Stimulated activated naive CD8-positive, alpha-beta T cell treated with anti-CD3 and anti-CD28 coated beads, Interleukin-15, amount 100 ng/mL, for 72 hours (primary cell): ENCODE data around the gene TTC33.
A peak's percentile ranks its signal among the peaks of the same experiment; 100 is the strongest.
"Not testable (repeated sequence)": the region's sequence is repeated elsewhere in the genome, so short reads cannot be mapped to it uniquely, and the experiment has no call there.

Source experiments
- ATAC-seq: fragments of 150-1000 bp; cut with Tn5 transposase; 2 replicates; pipeline ENCODE4 v1.10.0; 2021; ENCODE audit warnings: mild to moderate bottlenecking, moderate library complexity
- DNase-seq, 2 donors: peaks; one replicate each; pipeline ENCODE4 v3.0.0; 2021 to 2022
- H3K27ac Mint-ChIP-seq, 2 donors: one replicate each; pipeline ENCODE4 v1.8.0; 2022; ENCODE audit warnings: mild to moderate bottlenecking in 2 of 2, mixed read lengths in 2 of 2, moderate library complexity in 2 of 2
- H3K27me3 Mint-ChIP-seq: one replicate; pipeline ENCODE4 v1.8.0; 2022; ENCODE audit warnings: mixed read lengths
- H3K4me1 Mint-ChIP-seq: one replicate; pipeline ENCODE4 v1.8.0; 2022; ENCODE audit warnings: mild to moderate bottlenecking, mixed read lengths
- H3K4me3 Mint-ChIP-seq, 2 donors: one replicate each; pipeline ENCODE4 v1.8.0; 2022; ENCODE audit warnings: mild to moderate bottlenecking in 2 of 2, mixed read lengths in 2 of 2, moderate library complexity in 1 of 2
- H3K9me3 Mint-ChIP-seq, 2 donors: one replicate each; pipeline ENCODE4 v1.8.0; 2022; ENCODE audit warnings: mixed read lengths in 2 of 2

The TTC33 gene

DNA sequence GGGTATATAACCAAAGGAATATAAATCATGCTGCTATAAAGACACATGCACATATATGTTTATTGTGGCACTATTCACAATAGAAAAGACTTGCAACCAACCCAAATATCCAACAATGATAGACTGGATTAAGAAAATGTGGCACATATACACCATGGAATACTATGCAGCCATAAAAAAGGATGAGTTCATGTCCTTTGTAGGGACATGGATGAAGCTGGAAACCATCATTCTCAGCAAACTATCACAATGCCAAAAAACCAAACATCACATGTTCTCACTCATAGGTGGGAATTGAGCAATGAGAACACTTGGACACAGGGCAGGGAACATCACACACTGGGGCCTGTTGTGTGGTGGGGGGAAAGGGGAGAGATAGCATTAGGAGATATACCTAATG lies 45.2 kb downstream of the TTC33 start:
- H3K27me3 Mint-ChIP-seq, ATAC-seq, H3K4me3 Mint-ChIP-seq, H3K27ac Mint-ChIP-seq, DNase-seq, H3K4me1 Mint-ChIP-seq: not testable (repeated sequence)
- H3K9me3 Mint-ChIP-seq: peaks cover 6 to 19% of the 10 kb centered on the region in 2 donors

- not testable (repeated sequence) for H3K4me3 Mint-ChIP-seq, H3K27me3 Mint-ChIP-seq
- peaks cover 41 to 65% of the 10 kb centered on the region in 2 donors for H3K9me3 Mint-ChIP-seq
These were observed 50.3 kb downstream of the TTC33 start for GRCh38 chr5:40705484-40705883.

GRCh38 chr5:40702027-40702426 lies 53.7 kb downstream of the TTC33 start:
- not testable (repeated sequence) for H3K4me1 Mint-ChIP-seq, DNase-seq, H3K4me3 Mint-ChIP-seq, H3K27me3 Mint-ChIP-seq, H3K27ac Mint-ChIP-seq, ATAC-seq
- H3K9me3 Mint-ChIP-seq: peaks cover 39 to 55% of the 10 kb centered on the region in 2 donors

More at GRCh38 chr5:40705484-40705883, 50.3 kb downstream of the TTC33 start:
- ATAC-seq, H3K4me1 Mint-ChIP-seq, H3K27ac Mint-ChIP-seq, DNase-seq: not testable (repeated sequence)

DNA sequence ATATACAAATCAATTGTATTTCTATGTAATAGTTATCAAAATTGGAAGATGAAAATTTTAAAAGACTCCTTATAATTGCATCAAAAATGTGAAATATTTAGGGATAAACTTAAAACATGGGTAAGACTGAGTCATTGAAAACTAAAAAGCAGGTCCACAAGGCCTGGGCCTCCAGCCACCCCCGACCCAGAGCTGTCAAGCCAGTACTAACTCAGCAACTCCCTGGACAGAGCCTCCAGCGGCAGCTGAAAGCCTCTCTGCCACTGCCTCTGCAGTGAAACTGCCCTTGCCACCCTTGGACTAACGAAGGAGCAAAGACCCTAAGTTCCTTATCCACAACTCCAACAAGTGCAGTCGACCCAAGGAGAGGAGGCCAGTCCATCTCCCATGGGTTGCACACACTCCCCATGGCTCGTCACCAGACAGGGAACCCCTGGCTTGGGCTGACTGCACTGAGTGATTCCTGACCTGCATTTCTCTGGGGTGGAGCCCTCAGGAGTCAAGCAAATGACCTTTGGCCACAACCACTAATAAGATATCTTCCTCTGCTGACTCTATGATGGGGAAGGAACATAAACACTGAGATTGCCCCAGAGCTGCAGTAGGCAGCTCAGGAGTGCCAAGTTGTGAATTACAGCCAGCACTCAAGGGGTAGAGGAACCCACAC lies 55.5 kb downstream of the TTC33 start:
- Mint-ChIP-seq H3K27ac (no peak overlapping the region), H3K27me3 (no peaks in the 10 kb centered on the region), H3K9me3 (peaks cover 38 to 55% of the 10 kb centered on the region in 2 donors), H3K4me1 (no peaks in the 10 kb centered on the region), H3K4me3 (no peak overlapping the region)
- DNase-seq (no peak), ATAC-seq (no peak)

- peaks cover 29% of the 10 kb centered on the region for H3K4me1 Mint-ChIP-seq
- DNase-seq (no peak), ATAC-seq (no peak)
- H3K27ac Mint-ChIP-seq: no peak overlapping the region
- H3K27me3 Mint-ChIP-seq: no peaks in the 10 kb centered on the region
- no peak overlapping the region for H3K4me3 Mint-ChIP-seq
- peaks cover 6 to 10% of the 10 kb centered on the region in 2 donors for H3K9me3 Mint-ChIP-seq
These were observed 61.3 kb downstream of the TTC33 start for GRCh38 chr5:40694433-40694832.

DNA sequence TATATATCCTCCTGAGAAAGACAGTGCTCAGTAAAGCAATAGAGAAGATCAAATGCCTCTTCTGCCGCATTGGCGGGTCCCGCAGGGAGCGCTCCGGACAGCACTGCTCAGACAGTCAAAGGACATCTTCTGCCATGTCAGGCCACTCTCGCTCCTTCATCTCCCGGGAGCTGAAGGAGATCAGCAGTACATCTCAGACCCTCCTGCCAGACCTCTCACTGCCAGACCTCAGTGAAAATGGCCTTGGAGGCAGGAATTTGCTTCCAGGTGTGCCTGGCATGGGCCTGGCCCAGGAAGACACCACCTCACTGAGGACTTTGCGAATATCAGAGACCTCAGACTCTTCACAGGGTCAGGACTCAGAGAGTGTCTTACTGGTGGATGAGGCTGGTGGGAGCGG lies 63.9 kb downstream of the TTC33 start:
- Mint-ChIP-seq H3K27me3 (no peaks in the 10 kb centered on the region), H3K9me3 (peaks cover 5 to 9% of the 10 kb centered on the region in 2 donors), H3K4me3 (no peak overlapping the region), H3K4me1 (peaks cover 54% of the 10 kb centered on the region), H3K27ac (no peak overlapping the region)
- no peak for DNase-seq
- no peak for ATAC-seq

DNA sequence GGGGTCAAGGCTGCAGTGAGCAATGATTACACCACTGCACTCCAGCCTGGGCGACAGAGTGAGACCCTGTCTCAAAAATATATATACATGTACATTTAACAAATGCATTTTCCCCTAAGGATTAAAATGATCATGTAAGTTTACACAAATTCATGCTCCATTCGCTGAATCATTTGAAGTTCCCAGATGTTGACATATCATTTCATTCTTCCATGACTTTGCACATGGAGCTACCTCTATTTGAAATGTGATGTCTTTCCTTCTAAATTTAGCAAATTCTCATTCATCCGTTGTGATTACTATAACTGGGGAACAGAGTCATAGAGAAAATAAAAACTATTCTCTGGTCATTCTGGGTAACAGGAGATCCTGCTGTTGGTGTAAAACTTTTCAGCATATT lies 65.5 kb downstream of the TTC33 start:
- Mint-ChIP-seq H3K27me3 (no peaks in the 10 kb centered on the region), H3K9me3 (no peaks in the 10 kb centered on the region), H3K27ac (peak overlapping the region in 1 of 2 donors; percentile 74), H3K4me1 (peaks cover 63% of the 10 kb centered on the region), H3K4me3 (peak overlapping the region in 1 of 2 donors; percentile 66)
- no peak for DNase-seq
- ATAC-seq: no peak

DNA sequence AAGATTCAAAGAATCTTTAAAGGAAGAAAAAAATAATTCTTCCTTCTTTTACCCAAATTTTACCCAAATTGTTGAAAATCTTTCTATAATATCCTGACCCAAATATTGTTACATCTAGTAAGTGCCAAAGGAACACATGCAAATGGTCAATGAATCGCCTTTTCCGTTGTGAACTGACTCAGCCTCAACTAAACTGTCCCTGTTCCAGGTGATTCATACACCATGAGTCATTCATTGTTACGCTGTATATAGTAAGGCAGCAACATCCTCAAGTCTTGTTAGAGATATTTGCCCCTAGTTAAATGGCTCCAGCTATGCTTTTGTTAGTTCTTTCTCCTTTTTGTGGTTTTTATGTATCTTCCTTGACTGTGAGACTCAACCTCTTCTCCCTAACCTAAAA lies 66.3 kb downstream of the TTC33 start:
- Mint-ChIP-seq H3K9me3 (no peaks in the 10 kb centered on the region), H3K4me1 (peaks cover 63% of the 10 kb centered on the region), H3K27me3 (no peaks in the 10 kb centered on the region), H3K4me3 (peak overlapping the region; percentile 27 to 76), H3K27ac (peak overlapping the region; percentile 65 to 94)
- ATAC-seq (peak; percentile 90), DNase-seq (peak; percentile 47 to 69)

DNA sequence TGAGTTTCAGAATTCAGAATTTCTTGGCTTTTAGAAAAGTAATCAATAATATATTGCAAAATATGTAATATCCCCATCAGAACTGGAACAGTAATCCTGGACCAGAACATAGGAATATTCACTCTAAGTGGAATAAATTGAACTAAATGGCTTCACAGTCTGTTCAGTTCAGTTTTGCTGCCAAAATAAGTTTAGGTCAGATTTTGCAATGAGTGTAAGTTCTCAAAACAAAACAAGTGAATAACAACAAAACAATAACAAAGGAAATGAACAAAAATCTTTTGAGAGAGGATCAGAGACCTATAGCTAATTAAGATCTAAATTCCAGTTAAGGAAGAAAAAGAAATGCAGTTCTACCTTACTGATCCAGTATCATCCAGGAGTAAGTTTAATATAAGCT lies 66.8 kb downstream of the TTC33 start:
- Mint-ChIP-seq H3K27ac (peak overlapping the region; percentile 65 to 94), H3K27me3 (no peaks in the 10 kb centered on the region), H3K4me1 (peaks cover 63% of the 10 kb centered on the region), H3K9me3 (no peaks in the 10 kb centered on the region), H3K4me3 (peak overlapping the region; percentile 82 to 94)
- ATAC-seq (no peak), DNase-seq (no peak)

GRCh38 chr5:40688127-40688761 lies 67.5 kb downstream of the TTC33 start:
- Mint-ChIP-seq H3K4me1 (peaks cover 63% of the 10 kb centered on the region), H3K27ac (peak overlapping the region; percentile 85 to 94), H3K9me3 (no peaks in the 10 kb centered on the region), H3K4me3 (peak overlapping the region; percentile 82 to 94), H3K27me3 (no peaks in the 10 kb centered on the region)
- ATAC-seq (peak; percentile 79), DNase-seq (peak; percentile 80 to 86)

DNA sequence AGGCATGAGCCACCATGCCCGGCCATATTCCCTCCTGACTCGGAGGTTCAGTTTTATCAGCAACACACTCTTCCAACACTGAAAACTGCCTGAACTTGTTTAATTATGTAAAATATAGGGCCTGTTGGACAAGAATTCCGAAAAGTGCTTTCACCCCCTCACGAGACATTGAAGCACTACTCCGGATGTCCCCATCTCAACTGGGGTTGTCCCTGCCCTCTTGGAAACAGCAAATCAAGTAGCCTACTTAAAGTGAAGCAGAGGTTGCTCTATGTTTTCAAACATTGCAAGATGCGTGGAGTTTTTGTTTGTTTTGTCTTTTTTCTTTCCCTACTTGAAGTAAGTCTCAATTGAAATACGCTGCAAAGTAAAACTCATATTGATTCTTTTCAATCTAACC lies 68.4 kb downstream of the TTC33 start:
- H3K9me3 Mint-ChIP-seq: no peaks in the 10 kb centered on the region

DNA sequence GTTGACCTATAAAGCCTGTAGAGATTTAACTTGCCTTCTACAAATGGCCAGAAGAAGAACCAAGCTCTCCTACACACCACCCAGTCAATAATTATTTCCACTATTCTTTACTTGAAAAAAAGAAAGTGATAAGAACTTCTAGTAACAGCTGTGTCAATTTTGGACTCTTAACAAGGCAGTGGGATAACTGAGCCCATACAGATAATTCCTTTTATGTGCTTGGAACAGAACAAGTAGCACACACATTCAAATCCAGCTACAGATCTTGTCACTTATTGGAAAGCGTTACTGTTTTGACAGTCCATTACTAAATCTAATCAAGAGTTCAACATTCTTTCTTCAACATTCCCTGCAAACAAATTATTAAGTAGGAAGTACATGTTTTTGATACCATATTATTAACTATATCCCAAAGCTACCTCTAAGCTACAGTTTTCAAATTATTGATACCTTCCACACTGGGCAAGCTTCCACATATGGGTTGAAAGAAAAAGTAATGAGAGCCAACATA lies 69.7 kb downstream of the TTC33 start:
- no peaks in the 10 kb centered on the region for H3K27me3 Mint-ChIP-seq
- peak overlapping the region; percentile 82 to 94 for H3K4me3 Mint-ChIP-seq
- H3K4me1 Mint-ChIP-seq: peaks cover 48% of the 10 kb centered on the region
- DNase-seq: no peak
- no peaks in the 10 kb centered on the region for H3K9me3 Mint-ChIP-seq
- no peak for ATAC-seq
- H3K27ac Mint-ChIP-seq: peak overlapping the region in 1 of 2 donors; percentile 83

More for the DNA sequence above, 68.4 kb downstream of the TTC33 start:
- peak; percentile 57 for ATAC-seq
- H3K27ac Mint-ChIP-seq: peak overlapping the region; percentile 84 to 94
- peak overlapping the region; percentile 82 to 94 for H3K4me3 Mint-ChIP-seq
- H3K27me3 Mint-ChIP-seq: no peaks in the 10 kb centered on the region
- H3K4me1 Mint-ChIP-seq: peaks cover 61% of the 10 kb centered on the region
- DNase-seq: peak in 1 of 2 donors; percentile 58

DNA sequence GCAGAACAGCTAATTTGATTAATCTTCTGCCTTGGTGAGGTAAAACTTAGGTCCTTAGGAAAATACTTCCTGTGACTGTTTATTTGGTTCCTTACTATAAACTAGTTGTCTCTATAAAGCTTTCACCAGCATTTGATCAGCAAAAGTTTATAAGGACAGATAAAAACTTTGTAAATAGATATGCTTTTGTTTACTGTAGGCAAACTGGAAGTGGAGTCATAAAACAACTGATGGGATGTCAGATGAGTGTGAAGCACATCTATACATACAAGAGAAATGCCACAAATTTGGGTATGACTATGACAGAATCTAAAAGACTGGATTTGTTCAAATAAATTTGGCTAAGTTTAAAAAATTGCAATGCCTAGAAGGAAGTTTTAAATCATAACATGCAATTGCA lies 70.6 kb downstream of the TTC33 start:
- ATAC-seq (no peak), DNase-seq (no peak)
- H3K27ac Mint-ChIP-seq: peak overlapping the region in 1 of 2 donors; percentile 72
- peak overlapping the region; percentile 82 to 94 for H3K4me3 Mint-ChIP-seq
- no peaks in the 10 kb centered on the region for H3K9me3 Mint-ChIP-seq
- H3K4me1 Mint-ChIP-seq: peaks cover 40% of the 10 kb centered on the region
- no peaks in the 10 kb centered on the region for H3K27me3 Mint-ChIP-seq

GRCh38 chr5:40683305-40683704 lies 72.5 kb downstream of the TTC33 start:
- Mint-ChIP-seq H3K4me3 (peak overlapping the region; percentile 92 to 94), H3K27ac (peak overlapping the region; percentile 75 to 95), H3K9me3 (no peaks in the 10 kb centered on the region), H3K4me1 (peaks cover 31% of the 10 kb centered on the region), H3K27me3 (no peaks in the 10 kb centered on the region)
- ATAC-seq (no peak), DNase-seq (no peak)

DNA sequence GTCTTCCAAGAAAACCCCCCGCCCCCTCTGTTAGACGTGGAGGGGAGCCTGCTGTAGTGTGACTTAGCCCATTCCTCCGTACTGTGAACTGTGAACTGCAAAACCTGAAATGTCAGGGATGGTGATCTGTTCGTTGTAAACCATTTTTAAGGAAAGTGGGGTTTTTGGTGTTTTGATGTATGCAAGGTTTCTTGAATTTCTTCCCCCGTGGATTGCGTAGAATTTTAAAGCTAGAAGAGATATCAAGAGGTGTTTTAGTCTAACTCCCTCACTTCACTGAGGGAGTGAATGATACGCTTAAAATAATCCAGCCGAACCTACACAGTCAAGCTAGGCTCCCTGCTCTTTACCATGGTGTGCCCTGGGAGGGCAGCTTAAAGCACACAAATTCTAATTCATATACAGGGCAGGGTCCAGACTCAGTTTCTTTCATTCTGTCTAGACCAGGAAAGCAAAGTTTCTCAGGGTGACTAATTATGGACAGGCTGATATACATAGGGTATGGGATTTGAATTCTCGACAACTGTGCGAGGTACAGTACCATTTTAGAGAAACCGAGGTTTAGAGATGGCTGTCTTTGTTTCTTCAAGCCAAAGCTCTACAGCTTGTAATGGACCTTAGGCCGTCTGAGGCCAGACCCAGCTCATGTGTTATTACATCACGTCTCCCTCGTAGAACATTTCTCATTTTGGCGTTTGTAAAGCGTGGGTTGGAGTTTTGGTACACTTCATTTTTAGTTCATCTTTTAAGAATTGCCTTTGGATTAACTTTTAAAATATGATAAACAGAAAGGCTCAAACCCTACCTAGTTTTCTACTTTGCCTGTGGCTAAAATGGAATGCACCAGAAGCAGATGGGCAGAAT lies 73.4 kb downstream of the TTC33 start:
- ATAC-seq (peak; percentile 5), DNase-seq (no peak)
- no peaks in the 10 kb centered on the region for H3K27me3 Mint-ChIP-seq
- peaks cover 28% of the 10 kb centered on the region for H3K4me1 Mint-ChIP-seq
- peak overlapping the region; percentile 92 to 94 for H3K4me3 Mint-ChIP-seq
- H3K27ac Mint-ChIP-seq: peak overlapping the region; percentile 95 to 97
- no peaks in the 10 kb centered on the region for H3K9me3 Mint-ChIP-seq
